BE2C (cell line): ENCODE measurements around the gene LPIN3.

Source experiments
- DNase-seq: peaks from one replicate; pipeline ENCODE4 v3.0.0-alpha.2; 2020
- H3K27me3 ChIP-seq: fragments of 250-450 bp; sonication (Bioruptor Pico); 2 replicates; pipeline ENCODE4 v1.5.1; 2020; ENCODE audit warnings: mild to moderate bottlenecking
- H3K36me3 ChIP-seq: fragments of 250-450 bp; sonication (Bioruptor Pico); 2 replicates; pipeline ENCODE4 v1.5.1; 2020; ENCODE audit warnings: mild to moderate bottlenecking
- H3K4me1 ChIP-seq: fragments of 250-450 bp; sonication (Bioruptor Pico); 2 replicates; pipeline ENCODE4 v1.5.1; 2020
- H3K4me3 ChIP-seq: 2 replicates; pipeline ENCODE4 v1.5.1; 2011; ENCODE audit warnings: low read depth, low read length
- H3K9me3 ChIP-seq: fragments of 250-450 bp; sonication (Bioruptor Pico); 2 replicates; pipeline ENCODE4 v1.5.1; 2020
- TF ChIP-seq, protein P1 (sequence below): IDR thresholded peaks from 2 replicates; pipeline ENCODE4 v1.5.1; 2012; ENCODE audit warnings: mild to moderate bottlenecking, low read depth, low read length

LPIN3 gene

DNA sequence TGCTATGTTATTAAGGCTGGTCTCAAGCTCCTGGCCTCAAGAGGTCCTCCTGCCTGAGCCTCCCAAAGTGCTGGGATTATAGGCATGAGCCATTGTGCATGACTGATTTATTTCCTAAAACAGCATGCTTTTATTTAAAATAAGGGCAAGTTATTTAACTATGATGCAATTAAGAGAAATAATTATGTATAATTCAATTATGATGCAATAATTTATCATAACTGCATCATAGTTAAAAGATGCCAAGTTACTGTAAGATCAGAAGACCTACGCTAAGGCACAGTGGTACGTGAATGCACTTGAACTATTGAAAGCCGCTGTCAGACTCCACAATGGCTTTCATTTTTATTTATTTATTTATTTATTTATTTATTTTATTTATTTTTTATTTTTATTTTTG lies 50.3 kb downstream of the LPIN3 start:
- Histone ChIP-seq H3K4me3 (no peak overlapping the region), H3K4me1 (peaks cover 22% of the 10 kb centered on the region), H3K36me3 (no peaks in the 10 kb centered on the region), H3K9me3 (peaks cover 2% of the 10 kb centered on the region; the same call in 1 of the 2 replicates), H3K27me3 (no peaks in the 10 kb centered on the region)
- TF ChIP-seq, protein P1, sequence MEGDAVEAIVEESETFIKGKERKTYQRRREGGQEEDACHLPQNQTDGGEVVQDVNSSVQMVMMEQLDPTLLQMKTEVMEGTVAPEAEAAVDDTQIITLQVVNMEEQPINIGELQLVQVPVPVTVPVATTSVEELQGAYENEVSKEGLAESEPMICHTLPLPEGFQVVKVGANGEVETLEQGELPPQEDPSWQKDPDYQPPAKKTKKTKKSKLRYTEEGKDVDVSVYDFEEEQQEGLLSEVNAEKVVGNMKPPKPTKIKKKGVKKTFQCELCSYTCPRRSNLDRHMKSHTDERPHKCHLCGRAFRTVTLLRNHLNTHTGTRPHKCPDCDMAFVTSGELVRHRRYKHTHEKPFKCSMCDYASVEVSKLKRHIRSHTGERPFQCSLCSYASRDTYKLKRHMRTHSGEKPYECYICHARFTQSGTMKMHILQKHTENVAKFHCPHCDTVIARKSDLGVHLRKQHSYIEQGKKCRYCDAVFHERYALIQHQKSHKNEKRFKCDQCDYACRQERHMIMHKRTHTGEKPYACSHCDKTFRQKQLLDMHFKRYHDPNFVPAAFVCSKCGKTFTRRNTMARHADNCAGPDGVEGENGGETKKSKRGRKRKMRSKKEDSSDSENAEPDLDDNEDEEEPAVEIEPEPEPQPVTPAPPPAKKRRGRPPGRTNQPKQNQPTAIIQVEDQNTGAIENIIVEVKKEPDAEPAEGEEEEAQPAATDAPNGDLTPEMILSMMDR = no peak
- no peak for DNase-seq

- Histone ChIP-seq H3K36me3 (no peaks in the 10 kb centered on the region), H3K27me3 (no peaks in the 10 kb centered on the region), H3K4me1 (peaks cover 27% of the 10 kb centered on the region), H3K9me3 (peaks cover 2% of the 10 kb centered on the region; the same call in 1 of the 2 replicates), H3K4me3 (no peak overlapping the region)
- TF ChIP-seq, protein P1 = no peak
- no peak for DNase-seq
Observed at GRCh38 chr20:41391587-41392001, 51.0 kb downstream of the LPIN3 start.

DNA sequence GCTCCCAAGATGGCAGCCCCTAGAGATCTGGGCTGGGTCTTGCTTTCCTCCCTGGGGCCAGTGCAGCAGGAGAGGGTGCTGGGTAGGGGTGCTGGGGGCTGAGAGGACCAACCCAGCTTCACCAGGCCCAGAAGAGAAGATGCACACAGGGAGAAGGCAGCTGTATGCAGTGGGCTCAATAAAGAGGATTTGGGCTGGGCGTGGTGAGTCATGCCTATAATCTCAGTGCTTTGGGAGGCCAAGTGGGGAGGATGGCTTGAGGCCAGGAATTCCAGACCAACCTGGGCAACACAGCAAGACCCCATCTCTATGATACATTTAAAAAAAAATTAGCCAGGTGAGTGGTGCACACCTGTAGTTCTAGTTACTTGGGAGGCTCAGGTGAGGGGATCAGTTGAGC lies 51.7 kb downstream of the LPIN3 start:
- H3K9me3 ChIP-seq = peaks cover 2% of the 10 kb centered on the region; the same call in 1 of the 2 replicates
- DNase-seq = no peak
- TF ChIP-seq, protein P1 = no peak
- no peaks in the 10 kb centered on the region for H3K36me3 ChIP-seq
- peaks cover 27% of the 10 kb centered on the region for H3K4me1 ChIP-seq
- no peaks in the 10 kb centered on the region for H3K27me3 ChIP-seq
- no peak overlapping the region for H3K4me3 ChIP-seq

DNA sequence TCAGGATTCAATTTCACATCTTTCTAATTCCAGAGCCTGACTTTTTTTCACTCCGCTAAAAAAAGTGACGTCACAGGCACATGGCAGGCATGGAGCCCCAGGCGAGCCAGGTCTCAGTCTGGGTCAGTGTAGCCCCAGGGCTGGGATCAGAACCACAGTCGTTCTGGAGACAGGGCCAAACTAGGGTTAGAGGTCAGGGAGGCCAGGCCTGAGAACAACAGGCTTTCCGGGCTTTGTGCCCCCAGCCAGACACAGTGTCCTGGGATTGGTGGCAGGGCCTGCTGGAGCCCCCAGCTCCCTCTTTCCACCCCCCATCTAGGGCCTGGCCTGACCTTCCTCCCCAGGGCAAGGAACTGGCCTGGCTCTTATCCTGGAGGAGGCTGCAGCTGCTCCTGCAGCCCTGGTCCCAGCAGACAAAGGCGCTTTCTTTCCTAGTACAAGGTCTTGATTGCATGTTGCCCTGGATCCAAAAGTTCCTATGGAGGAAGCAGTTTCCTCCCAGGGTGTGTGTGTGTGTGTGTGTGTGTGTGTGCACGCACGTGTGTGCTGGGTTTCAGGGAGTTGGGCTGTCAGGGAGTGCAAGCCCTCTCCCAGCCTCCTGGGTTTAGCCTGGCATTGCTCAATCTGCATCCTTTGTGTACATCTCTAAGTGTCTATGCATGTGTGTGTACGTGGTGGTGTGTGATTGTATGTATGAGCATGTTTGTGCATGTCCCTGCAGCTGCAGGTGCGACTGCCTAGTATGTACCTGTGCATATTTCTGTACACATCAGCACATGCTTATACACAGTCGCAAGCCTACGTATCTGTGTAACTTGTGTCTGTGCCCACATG lies 52.5 kb downstream of the LPIN3 start:
- DNase-seq = no peak
- H3K27me3 ChIP-seq = no peaks in the 10 kb centered on the region
- H3K4me1 ChIP-seq = peaks cover 22% of the 10 kb centered on the region
- peaks cover 2% of the 10 kb centered on the region; the same call in 1 of the 2 replicates for H3K9me3 ChIP-seq
- TF ChIP-seq, protein P1 = no peak
- H3K4me3 ChIP-seq = no peak overlapping the region
- H3K36me3 ChIP-seq = no peaks in the 10 kb centered on the region

- peaks cover 2% of the 10 kb centered on the region; the same call in 1 of the 2 replicates for H3K9me3 ChIP-seq
- H3K4me3 ChIP-seq = no peak overlapping the region
- peaks cover 22% of the 10 kb centered on the region for H3K4me1 ChIP-seq
- TF ChIP-seq, protein P1 = no peak
- no peak for DNase-seq
- H3K27me3 ChIP-seq = no peaks in the 10 kb centered on the region
- no peaks in the 10 kb centered on the region for H3K36me3 ChIP-seq
Observed at GRCh38 chr20:41393705-41394066, 53.1 kb downstream of the LPIN3 start.

- Histone ChIP-seq H3K9me3 (peaks cover 2% of the 10 kb centered on the region; the same call in 1 of the 2 replicates), H3K4me1 (peaks cover 22% of the 10 kb centered on the region), H3K27me3 (no peaks in the 10 kb centered on the region), H3K4me3 (no peak overlapping the region), H3K36me3 (no peaks in the 10 kb centered on the region)
- no peak for DNase-seq
- TF ChIP-seq, protein P1 = no peak
Observed at GRCh38 chr20:41394081-41394480, 53.5 kb downstream of the LPIN3 start.
